GM21786 (cell line): ENCODE results near the gene SMAD7.

ENCODE experiments used
- ATAC-seq: cut with Tn5 transposase; IDR thresholded peaks from one replicate; pipeline ENCODE4 v1.9.1; 2021; ENCODE audit not compliant: unreplicated experiment

Gene SMAD7

DNA sequence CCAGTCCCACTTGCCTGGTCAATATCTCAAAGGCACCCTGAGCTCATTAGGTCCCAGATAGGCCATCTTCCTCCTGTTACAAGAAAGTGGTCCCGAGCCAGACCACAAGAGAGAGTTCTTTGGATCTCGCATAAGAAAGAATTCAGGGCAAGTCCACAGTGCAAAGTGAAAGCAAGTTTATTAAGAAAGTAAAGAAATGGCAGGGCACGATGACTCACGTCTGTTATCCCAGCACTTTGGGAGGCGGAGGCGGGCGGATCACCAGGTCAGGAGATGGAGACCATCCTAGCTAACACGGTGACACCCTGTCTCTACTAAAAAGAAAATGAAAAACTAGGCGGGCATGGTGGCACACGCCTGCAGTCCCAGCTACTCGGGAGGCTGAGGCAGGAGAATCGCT lies 10.8 kb upstream of the SMAD7 start:
- no peak for ATAC-seq

GRCh38 chr18:48959921-48960920 lies 9.5 kb upstream of the SMAD7 start:
- ATAC-seq, result no peak

DNA sequence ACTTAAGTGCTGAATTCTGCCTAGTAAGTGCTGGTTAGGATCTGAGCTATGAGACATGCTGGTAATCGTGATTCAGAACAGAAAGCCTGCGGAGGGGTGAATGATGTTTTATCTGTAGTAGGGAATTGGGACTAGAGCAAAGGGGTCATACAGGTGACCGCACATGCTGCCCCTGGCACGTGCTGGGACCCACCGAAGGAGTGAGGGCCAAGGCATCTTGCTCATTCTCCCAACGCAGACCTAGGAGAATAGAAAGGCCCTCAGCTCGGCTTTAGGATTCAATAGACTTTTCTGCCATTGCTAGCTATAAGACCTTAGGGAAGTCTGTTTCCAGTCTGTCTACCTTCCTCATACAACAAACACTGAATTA lies 8.8 kb upstream of the SMAD7 start:
- ATAC-seq, result no peak

GRCh38 chr18:48958951-48959350 lies 8.2 kb upstream of the SMAD7 start:
- no peak for ATAC-seq

GRCh38 chr18:48957616-48958015 lies 6.9 kb upstream of the SMAD7 start:
- no peak for ATAC-seq

DNA sequence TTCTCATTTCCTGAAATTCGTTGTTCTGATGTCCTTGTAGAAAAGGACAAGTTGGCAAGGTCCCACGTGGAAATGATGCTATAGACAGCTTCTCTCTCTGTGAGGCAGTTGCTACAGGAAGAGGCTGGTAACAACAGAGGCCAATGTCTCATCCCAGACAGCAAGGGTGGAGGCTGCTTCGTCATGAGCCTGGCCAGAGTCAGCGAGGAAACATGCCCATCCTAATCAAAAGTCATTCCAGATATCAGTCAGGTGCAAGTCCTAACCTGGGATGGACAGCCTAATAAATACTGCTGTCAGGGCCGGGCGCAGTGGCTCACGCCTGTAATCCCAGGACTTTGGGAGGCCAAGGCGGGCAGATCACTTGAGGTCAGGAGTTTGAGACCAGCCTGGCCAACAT lies 6.4 kb upstream of the SMAD7 start:
- no peak for ATAC-seq

DNA sequence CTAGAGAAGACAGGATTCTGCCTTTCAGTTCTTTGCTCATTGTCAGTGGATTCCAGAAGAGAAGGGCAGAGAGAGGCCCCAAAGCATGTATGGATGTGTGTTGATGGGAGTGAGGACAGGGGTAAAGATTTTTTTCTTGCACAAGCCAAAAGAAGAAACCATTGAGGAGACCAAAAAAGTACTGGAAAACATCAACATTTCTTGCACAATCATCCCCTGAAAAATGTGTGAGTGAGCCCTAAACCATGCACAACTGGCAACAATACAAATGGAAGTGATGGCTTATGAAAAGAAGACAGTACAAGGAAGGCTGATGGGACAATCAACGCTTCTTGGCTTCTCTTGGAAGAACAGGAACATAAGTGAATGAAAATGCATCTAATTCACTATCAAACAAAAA lies 5.6 kb upstream of the SMAD7 start:
- no peak for ATAC-seq

DNA sequence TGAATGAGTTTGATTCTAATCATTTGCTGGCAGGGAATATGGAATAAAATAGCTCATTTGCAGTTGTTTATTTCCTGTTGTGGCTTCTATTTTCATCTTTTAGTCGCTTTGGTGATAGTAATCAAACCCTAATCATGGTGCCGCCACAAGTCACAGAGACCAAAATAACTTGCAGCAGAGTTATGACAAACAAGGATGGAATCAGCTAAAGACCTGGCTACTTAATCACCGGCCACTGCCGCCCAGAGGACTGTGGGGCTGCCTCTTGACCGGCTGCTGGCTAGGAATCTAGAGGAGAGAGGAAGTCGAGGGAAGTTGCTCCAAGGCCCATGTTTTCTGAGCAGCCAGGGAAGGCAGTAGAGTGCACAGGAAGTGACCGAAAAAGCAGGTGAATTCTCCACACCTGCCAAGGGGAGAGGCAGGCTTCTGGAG lies 5.1 kb upstream of the SMAD7 start:
- no peak for ATAC-seq

GRCh38 chr18:48954886-48955819 lies 4.4 kb upstream of the SMAD7 start:
- ATAC-seq, result no peak

- no peak for ATAC-seq
Measured at GRCh38 chr18:48953104-48953706, 2.4 kb upstream of the SMAD7 start.

- peak; percentile 24 for ATAC-seq
Measured at GRCh38 chr18:48952287-48953103, 1.7 kb upstream of the SMAD7 start.

GRCh38 chr18:48951448-48952286 lies 902 bp upstream of the SMAD7 start:
- peak; percentile 38 for ATAC-seq

DNA sequence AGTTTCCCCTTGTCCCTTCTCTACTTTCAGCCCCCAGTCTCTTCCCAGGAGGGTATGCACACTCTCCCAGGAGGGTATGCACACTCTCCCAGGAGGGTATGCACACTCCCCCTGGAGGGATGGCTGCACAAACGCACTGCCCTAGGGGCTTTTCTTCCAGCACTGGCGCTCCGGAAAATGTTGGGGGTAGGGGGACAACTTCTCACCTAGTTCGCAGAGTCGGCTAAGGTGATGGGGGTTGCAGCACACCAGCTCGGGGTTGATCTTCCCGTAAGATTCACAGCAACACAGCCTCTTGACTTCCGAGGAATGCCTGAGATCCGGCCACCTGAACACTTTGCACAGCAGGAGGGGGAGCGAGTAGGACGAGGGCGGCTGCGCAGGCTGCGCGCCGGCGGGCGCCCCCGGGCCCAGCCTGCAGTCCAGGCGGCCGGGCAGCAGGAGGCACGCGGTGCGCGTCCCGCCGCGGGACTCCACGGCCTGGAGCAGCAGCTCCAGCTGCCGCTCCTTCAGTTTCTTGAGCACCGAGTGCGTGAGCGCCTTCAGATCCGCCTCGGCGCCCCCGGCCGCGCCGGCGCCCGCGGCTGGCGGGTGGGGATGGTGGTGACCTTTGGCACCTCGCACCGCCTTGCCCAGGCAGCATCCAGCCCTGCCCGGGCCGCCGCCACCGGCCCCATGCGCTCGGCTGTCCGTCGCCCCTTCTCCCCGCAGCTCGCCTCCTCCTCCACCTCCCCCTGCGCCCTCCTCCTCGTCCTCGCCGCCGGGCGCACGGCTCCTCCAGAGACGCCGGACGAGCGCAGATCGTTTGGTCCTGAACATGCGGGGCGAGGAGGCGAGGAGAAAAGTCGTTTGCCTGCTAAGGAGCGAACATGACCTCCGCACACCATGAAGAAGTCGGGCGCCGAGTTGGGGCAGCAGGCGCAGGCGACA lies 894 bp downstream of the SMAD7 start:
- no peak for ATAC-seq

DNA sequence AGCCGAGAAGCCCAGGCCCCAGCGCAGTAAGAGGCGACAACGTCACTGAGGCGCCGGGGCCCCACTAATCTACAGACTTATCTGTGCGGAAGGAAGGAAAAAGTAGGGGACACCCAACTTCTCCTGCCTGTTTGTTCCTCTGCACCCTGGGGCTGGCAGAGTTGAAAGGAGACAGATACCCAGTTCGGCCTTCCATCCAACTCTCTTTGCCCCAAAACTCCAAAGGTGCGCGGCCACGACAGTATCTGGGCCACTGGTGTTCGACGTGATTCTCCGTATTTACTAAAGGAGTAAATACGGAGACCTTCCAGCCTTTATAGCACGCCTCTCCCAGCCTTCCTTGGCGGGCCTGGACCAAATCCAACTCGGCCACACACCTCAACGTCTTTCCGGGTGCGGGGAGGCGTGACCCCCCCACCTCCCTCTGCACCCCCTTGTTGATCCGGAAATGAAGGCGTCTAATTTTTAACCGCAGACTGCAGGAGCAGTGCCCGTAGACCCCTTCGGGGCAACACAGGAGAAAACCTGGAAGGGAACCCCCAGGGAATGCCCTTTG lies 1.6 kb downstream of the SMAD7 start:
- no peak for ATAC-seq

- no peak for ATAC-seq
Measured at GRCh38 chr18:48948112-48949049, 2.4 kb downstream of the SMAD7 start.

DNA sequence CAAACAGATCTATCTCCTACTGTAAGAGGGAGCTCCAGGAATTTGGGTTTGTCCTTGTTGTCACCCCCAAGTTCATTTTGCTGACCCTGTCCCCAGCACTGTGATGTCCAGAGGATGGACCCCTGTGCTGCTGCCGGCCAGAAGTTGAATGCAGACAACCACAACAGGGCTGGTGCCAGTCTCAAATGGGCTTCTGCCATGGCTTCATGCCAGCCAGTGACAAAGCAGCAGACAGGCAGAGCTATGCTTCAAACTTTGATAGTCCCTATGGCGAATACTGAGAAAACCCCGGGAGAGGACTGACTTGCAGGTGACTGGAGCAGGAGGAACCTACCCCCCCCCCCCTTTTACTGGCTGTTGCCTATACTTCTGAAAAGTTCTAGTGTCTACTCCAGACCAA lies 3.2 kb downstream of the SMAD7 start:
- no peak for ATAC-seq

DNA sequence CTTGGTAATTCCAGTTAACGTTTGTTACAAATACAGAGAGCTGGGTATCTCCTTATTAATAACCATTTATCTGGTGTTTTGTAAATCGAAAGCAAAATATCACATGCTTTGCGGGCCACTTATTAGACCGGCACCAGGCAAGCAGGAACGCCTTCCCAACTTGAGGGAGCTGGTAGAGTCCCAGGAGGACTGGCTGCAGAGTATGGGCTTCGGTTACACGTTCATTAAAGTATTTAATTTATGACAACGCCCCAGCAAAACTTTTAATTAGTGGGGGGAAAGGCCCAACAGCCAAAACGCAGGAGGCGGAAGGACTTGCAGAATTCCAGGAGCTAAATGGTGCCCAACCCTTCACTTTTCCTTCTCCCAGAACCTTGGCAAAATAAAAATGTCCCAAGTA lies 3.7 kb downstream of the SMAD7 start:
- no peak for ATAC-seq
